ENCODE data around the gene TRPV4.
"Not testable (repeated sequence)": the region's sequence is repeated elsewhere in the genome, so short reads cannot be mapped to it uniquely, and the experiment has no call there.

The TRPV4 gene
- total RNA-seq = 1.5 to 29.3 (median 8.9) reads per million in 18 experiments

DNA sequence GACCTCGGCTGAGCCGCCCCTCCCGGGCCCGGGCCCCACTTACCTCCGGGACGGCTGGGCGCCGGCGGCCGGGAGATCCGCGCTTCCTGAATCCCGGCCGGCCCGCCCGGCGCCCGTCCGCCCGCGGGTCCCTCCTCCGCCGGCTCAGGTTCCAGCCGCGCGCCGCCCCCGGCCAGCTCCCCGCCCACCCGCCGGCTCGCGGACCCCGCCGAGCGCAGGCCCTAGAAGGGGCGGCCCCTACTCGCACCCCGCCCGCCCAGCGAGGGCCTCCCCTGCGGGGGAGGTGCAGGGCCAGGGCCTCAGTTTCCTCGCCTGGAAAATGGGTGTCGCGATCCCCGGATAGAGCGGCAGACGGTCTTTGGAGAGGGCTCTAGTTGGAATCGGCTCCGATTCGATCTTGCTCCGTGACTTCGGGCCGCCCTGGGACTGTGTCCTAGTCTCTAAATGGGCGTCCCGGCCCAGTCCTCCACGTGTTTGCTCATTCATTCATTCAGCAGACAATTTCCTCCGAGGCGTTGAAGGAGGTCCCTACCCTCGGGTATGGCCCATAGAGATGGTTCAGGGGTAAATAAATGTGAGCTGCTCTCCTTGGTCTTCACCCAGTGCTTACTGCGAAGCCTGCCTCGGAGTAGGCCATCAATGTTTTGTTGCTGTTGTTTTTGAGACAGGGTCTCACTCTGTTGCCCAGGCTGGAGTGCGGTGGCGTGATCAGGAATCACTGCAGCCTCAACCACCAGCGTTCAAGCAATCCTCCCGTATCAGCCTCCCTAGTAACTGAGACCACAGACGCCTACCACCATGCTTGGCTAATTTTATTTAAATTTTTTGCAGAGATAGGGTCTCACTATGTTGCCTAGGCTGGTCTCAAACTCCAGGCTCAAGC, at the start of gene TRPV4:
TRPV4 (minus strand) TSS at position 92 of the 883 bp plus-strand sequence. CDS start 18,602 bp downstream, outside the sequence.
- DNase-seq = no peak

DNA sequence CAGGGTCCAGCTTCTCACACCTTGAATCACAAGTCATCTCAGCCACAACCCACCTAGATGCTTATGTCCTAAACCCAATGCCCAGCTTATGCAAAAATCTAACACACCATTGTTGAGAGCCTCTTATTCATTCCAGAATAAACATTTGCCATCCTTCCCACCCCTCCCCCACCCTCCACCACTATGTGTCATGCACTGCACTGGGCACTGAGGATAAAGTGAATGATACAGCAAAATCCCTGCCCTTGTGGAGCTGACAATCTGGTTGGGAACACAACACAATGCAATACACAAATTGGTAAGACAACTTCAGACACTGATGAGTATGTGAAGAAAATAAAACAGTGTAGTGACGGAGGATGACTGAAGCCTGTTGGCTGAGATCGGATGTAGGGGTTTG, 48.6 kb upstream of the TRPV4 start:
- DNase-seq = no peak

DNA sequence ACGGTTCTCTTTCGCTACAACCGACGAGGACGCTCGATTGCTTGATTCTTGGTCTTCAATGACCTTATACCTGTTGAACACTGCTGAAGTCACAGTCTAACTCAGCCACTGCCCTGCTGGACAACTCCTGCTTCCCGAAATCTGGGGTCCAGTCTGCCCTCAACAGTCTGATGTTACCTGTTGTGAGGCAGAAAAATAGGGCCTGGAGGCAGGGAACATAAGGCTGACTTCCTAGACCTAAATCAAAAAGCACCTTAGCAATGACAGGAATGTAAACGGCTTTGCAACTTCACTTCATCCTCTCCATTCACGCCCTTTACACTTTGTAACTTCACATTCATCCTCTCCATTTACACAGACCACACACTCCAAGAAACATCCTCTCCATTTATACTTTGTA, 47.7 kb upstream of the TRPV4 start:
- DNase-seq = no peak

DNA sequence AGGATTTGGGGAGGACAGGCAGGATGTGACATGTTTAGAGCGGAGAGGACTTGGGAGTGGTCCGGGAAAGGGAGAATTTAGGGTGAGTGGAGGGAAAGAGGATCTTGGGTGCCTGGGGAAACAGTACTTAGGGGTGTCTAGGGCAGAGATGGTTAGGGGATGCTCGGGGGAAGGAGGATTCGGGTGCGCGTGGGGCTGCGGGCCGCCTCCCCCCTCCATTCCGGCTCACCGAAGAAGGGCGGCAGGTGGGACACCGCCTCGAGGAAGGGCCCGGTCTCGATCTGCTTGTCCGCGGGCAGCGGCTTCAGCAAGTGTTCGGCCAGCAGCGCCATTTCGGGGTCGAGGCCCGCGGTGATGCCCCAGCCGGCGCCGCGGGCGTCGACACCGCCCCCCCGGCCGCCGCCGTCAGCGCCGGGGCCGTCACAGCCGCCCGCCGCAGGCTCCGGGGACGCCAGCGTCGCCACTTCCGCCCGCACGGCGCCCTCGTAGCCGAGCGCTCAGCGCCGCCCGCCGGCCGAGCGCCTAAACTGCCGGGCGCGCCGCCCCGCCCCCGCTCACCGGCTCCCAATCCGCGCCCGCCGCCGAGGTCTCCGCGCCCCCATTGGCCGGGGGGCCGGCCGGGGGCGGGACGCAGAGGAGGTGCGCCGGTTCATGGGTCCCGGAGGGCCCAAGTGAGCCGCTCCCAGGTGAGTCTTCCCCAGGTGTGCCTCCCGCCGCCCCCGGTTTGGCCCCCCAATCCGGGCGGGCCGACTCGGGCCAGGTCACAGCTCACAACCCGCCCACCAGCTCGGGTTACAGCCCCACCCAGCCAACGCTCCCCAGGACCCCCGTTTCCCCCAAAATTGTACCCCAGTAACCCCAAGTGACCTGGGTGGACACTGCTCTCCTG, 47.1 kb upstream of the TRPV4 start, which contains the start of gene GLTP:
GLTP (minus strand) TSS at position 499 of the 889 bp plus-strand sequence; CDS start at position 332, 167 bp downstream.
- DNase-seq = peak; percentile 89 to 94

DNA sequence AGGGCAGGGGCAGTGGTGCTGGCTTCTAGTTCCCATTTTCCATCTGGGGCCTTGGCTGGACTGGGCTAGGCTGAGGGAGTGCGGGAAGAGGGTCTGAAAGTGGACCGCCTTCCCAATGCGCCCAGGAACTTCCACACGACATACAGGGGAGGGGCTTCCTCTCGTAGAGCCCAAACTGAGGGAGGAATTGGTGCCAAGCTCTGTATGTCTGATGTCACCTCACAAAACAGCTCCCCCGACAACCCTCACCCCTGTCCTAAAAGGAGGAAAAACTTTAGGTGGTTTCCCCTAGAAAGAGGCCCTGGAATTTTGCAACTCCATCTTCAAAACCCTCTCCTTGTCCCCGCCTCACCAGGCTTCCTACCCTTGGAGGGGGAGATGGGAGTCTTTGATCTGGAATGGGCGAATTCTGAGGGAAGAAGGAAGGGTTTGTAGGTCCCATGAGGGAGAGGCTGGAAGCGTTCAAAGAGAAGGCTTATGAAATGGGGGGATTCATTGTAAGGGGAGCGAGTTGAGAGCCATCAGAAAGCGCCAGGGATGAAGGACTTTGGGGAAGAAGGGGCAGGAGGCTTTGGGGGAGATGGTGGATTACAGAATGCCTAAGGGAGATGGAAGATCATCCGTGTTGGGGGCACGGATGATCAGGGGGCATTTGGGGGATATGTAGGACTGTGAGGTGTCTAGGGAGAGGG, 46.3 kb upstream of the TRPV4 start:
- no peak for DNase-seq

DNA sequence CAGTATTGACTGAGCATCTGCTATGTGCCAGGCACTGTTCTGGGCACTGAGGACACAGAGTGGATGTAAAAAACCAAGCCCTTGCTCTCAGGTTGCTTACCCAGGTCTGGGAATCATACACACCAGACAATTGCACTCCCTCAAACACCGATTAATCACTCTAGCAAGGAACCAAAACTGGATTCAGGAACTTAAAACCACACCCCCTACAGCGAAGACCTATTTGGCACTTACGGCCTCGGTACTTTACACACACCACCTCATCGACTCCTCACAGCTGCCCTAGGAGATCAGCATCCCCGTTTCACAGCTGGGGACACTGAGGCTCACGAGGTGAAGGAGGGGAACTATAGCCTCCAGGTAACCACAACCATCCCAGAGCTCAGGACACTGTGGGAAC, 45.6 kb upstream of the TRPV4 start:
- DNase-seq = peak; percentile 35 to 57

DNA sequence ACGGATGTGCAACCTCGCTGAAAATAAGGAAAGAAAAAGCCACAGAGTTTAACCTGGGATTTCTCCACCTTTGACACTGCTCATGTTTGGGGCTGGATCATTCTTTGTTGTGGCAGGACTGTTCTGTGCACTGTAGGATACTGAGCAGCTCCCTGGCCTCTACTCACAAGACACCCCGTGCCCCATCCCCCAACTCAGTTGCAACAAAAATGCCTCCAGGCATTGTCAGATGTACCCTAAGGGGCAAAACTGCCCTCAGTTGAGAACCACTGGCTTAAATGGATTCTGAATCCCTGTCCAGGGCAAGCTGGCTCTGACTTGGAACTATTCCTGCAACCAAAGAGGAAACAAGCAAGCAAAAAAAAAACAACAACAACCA, 45.0 kb upstream of the TRPV4 start:
- no peak for DNase-seq

DNA sequence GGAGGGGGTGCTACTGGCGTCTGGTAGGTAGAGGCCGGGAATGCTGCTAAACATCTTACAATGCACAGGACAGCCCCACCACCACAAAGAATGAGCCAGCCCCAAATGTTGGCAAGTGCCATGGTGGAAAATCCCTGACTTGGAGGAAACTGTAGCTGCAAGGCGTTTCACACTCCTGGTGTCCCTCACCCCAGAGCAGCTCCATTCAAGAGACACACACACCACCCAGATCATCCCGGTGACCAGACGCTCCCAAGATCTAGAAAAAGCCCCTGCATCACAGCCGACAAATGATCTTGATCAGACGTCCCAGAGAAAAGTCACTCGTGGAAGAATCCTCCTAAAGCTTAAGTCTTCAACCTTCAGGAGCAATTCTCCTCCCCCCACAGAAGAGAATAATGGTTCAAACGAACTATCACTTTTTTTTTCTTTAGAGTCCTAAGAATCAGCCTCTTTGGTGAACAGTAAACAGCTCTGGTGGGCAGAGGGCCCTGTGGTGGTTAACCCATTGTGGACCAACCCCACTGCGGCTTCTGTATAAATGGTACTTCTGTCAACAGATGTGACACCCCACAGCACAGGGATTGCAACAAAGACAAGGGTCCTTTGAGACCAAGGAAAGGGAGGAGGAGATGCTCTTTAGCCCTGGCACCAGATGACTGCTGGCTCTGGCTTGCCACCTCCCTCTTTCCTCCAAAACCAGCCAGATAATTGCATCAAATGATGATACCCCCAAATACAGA, 44.5 kb upstream of the TRPV4 start:
- no peak for DNase-seq

DNA sequence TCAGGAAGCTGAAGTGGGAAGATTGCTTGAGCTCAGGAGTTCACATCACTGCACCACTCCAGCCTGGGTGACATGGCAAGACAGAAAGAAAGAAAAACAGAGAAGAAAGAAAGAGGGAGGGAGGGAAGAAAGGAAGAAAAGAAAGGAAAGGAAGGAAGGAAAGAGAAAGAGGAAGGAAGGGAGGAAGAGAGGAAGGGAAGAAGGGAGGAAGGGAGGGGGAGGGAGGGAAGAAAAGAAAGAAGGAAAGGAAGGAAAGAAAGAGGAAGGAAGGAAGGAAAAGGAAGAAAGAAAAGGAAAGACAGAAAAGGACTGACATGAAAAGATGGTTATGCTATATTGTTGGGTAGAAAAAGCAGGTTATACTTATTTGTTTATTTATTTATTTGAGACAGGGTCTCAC, 43.2 kb upstream of the TRPV4 start:
- DNase-seq = no peak

DNA sequence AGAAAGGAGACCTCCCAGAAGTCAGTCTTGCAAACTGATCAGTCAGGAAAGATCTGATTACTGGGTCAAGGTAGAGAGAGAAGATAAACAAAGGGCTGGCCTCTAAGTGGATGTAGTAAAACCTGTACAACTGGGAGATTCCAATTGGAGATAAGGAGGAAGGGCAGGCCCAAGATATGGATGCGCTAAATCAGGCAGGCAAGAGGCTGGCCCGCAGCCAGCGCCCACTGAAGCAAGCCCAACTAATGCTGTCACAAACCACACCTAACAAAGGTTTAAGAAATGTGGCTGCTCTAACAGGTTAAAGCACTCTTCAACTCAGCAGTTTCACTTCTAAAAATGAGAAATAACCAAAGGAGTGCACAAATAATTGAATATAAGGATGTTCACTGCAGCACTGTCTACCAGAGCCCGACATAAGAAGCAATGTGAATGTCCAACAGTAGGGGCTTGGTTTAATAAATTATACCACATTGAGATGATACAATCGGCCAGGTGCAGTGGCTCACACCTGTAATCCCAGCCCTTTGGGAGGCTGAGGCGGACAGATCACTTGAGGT, 42.5 kb upstream of the TRPV4 start:
- no peak for DNase-seq

DNA sequence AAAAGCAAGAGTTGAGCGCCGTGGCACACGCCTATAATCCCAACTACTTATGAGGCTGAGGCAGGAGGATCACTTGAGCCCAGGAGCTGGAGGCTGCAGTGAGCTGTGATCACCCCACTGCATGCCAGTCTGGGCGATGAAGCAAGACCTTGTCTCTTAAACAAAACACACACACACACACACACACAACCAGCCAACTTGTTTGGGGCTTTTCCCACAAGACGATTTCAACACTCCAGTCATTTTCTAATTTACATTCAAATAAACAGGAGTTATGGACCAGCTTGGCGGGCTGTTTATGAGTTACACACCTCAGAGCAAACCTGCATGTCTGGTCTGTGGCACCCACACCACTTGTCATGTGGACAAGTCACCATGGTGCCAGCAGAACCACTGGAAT, 40.5 kb upstream of the TRPV4 start:
- DNase-seq = no peak

DNA sequence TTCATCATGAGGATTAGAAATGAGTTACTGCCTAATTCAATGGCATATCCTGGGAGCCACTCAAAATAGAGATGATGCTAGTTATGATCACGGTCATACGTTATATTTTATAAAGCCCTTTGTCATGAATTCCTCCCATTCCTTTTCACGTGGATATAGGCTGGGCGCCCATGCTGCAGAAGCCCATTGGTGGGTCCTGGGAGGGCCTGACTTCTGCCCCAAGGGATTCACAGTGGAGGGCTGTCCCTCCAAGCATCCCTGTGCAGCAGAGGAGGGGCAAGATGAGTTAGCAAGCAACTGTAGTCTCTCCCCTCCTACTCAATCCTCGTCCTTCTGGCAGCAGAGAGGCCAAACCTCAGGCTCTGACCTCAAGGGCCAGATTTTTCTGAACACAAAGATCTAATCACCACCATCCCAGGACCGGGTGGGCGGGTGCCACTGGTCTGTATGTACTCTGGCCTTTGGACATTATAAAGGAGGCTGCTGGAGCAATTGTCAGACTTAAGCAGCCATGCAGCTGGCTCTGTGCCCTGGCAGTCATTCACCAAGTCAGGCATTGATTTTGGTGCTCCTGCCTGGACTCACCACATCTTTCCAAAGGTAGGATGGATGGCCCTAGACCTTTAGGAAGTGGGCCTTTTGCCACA, 38.6 kb upstream of the TRPV4 start:
- DNase-seq = peak in 1 of 2 donors; percentile 20

DNA sequence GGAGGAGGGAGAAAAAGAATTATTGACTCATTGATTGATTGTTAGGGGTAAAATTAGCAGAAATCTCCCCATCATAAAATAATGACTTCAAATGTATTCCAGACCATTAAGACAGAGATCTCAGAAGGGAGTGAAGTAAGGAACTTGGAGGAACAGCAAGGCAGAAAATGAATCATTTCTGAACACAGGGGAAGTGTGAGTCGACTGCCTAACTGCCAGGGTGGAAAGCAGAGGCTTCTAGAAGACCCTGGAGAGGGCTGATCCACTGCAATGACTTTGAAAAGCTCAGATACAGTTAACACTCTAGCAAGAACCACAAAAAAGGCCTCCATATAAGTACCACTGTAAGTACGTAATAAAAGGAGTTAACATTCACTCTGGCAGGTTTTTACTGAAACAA, 37.5 kb upstream of the TRPV4 start:
- peak; percentile 32 to 33 for DNase-seq

DNA sequence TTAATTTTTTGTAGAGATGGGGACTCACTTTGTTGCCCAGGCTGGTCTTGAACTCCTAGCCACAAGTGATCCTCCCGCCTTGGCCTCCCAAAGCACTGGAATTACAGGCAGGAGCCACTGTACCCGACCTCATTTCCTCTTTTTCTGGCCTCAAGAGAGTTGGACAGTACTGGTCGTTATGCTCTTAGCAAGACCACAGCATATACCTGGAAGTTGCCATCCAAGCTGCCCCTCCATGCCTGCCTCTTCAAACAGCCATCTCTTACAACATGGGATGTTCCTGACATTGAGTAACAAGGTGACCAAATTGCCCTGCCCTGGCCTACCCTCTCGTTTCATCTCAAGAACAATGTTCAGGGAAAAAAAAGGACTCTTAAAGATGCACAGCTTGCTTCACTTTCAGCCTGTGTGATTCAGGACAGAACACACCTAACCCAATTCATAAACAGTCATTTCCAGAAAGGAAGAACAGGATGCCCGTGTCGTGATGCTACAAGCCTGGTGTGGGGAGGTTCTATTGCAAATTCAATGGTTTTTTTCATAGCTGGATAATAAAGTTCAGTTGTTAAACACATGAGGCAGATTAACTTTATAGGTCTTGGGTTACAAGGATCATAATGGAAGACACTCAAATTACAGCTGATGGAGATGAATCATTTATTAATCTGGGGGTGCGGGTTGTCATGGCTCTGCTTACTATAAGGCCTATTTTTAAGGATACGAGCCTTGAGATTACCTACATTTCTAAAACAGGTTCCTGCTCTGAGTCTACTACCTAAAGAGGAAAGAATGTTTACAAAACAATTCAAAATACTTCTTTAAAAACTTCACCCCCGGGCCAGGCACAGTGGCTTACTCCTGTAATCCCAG, 35.2 kb upstream of the TRPV4 start:
- DNase-seq = no peak

DNA sequence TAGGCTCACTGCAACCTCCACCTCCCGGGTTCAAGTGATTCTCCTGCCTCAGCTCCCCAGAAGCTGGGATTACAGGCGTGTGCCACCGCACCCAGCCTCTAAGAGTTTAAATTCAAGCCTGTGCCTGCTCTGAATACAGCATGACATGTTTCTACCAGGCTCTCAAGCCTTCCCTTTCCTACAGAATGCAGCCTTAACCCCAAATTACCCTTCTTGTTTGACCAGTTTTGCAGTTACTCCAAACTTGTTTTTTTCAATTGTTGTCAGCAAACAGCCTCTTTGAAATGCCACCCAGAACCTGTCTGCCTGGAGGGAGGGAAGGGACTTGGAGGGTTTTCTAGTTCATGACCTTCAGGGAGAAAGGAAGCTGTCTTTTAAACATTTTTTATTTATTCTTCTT, 31.7 kb upstream of the TRPV4 start:
- no peak for DNase-seq

DNA sequence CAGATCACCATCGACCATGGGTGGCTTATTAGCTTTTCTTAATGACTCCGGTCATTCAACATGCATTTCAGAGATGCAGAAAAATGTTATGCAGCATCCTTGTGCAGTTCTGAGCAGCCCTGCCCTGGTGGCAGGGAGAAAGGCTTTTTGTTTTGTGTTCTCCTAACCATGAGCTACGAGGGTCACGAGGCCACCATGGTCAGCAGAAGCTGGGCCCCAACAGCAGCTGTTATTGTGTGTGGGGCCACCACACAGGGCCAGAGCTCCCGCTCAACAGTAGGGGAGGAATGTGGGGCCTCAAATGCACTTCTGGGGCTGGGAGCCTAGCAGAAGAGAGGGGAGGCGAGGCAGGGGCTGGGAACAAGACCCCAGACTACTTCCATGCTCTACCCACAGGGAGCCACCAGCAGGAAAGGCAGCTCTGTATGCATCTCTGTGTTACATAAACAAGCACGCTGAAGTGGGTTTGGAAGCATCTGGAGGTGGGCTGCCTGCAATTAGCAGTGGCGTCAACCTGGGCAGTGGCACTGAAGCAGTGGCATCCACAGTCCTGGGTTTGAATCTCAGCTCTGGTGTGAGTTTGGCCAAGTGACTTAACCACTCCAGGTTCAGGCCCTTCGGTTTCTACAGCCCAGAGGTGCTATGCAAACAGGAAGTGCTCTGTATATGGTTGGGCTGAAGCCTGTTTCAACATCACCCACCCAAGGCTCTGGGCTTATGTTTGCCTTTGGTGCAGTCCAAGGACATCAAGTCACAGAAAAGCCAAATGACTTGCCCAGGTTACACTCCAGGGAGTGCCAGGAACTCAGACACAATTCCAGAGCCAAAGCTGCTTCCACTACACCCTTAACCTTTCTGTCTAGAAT, 30.9 kb upstream of the TRPV4 start:
- peak; percentile 58 to 61 for DNase-seq

DNA sequence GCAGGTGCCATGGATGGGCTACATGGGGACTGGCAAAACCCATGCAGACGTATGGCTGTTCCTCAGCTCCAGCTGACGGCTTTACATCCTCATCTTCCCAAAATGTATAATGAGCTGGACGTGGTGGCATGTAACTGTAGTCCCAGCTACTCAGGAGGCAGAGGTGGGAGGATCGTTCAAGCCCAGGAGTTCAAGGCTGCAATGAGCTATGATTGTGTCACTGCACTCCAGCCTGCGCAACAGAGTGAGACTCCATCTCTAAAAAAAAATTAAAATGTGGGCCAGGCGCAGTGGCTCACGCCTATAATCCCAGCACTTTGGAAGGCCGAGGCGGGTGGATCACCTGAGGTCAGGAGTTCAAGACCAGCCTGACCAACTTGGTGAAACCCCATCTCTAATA, 29.3 kb upstream of the TRPV4 start:
- not testable (repeated sequence) for DNase-seq

DNA sequence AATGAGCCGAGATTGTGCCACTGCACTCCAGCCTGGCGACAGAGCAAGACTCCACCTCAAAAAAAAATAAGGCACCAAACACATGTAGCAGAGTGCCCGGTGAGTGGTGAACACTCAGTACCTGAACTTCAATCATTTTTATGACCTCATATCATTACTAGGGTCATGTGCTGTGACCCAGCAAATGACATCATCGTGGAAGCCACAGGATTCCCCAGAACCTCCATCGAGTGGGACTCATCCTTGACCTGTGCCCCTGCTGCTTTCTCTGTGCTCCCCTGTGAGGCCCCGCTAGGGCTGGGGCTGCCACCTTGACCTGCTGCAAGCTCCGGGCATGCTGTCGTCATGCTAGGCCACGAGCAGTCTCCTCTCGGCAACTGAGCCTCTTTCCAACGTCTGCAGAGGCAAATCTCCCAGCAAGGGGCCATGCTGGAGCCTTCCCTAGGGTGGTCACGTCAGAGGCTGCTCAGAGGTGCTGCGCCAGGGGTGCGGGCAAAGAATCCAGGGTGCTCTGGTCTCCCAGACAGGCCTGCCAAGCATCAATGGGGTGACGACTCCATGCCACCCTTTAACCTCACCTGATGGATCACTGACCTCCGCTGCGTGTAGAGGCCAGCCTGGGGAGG, 28.6 kb upstream of the TRPV4 start:
- DNase-seq = no peak

DNA sequence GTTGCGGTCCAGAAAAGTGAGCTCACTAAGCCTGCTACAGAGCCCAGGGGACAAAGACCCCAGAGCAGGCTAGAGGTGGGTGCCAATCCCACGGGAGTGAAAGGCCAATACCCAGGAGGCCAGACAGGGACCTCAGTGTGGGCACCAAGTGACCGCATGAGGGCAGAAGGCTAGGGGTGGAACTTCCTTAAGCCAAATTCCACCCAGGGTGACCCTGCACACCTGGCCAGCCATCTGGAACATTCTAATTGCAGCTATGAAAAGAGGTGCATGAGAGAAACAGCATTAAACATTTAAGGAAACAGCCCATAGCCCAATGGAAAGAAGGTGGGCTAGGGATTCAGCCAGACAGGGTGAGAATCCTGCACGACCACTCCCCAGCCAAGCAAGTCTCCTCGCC, 27.8 kb upstream of the TRPV4 start:
- no peak for DNase-seq

All from inflammatory macrophage (primary cell).